Heart right ventricle (tissue), 16 donors: Measurements from ENCODE around the gene COQ9. TPM values are rescaled to one million over a fixed set of nuclear protein-coding genes. Genes with fewer than 3 reads are reported as not detected.
A peak's percentile ranks its signal among the peaks of the same experiment; 100 is the strongest.

Source experiments
- ATAC-seq, 8 donors: fragments of 200-7000 bp; cut with Tn5 transposase; one replicate each; pipeline ENCODE4 v1.9.1; 2020; ENCODE audit warnings: mild to moderate bottlenecking in 8 of 8, moderate library complexity in 8 of 8, moderate number of reproducible peaks in 1 of 8
- DNase-seq, 2 donors: peaks; one replicate each; pipeline ENCODE4 v3.0.0-alpha.2; 2020
- H3K27ac ChIP-seq, 10 donors: fragments of 200-600 bp; sonication (generic) in 2 of 10; one replicate each; pipeline versions ENCODE4 v1.5.0 to v1.8.0; 2020 to 2022; ENCODE audit warnings: mild to moderate bottlenecking in 3 of 10
- H3K27me3 ChIP-seq, 7 donors: fragments of 200-600 bp; one replicate each; pipeline ENCODE4 v1.8.0; 2021 to 2022; ENCODE audit warnings: mild to moderate bottlenecking in 2 of 7
- H3K36me3 ChIP-seq, 9 donors: fragments of 200-600 bp; sonication (generic) in 1 of 9; one replicate each; pipeline versions ENCODE4 v1.5.0 to v1.8.0; 2020 to 2022; ENCODE audit warnings: mild to moderate bottlenecking in 2 of 9
- H3K4me1 ChIP-seq, 9 donors: fragments of 200-600 bp; sonication (generic) in 1 of 9; one replicate each; pipeline versions ENCODE4 v1.5.0 to v1.8.0; 2020 to 2022; ENCODE audit warnings: mild to moderate bottlenecking in 4 of 9
- H3K4me3 ChIP-seq, 10 donors: fragments of 200-600 bp; sonication (generic) in 2 of 10; one replicate each; pipeline versions ENCODE4 v1.5.0 to v1.8.0; 2020 to 2022; ENCODE audit warnings: mild to moderate bottlenecking in 7 of 10, moderate library complexity in 2 of 10
- H3K9me3 ChIP-seq, 11 donors: fragments of 200-600 bp in 10 of 11; sonication (generic) in 2 of 11; one replicate each; pipeline versions ENCODE4 v1.5.0 to v1.8.0; 2013 to 2022; ENCODE audit warnings: mild to moderate bottlenecking in 2 of 11, control low read depth in 1 of 11, moderate library complexity in 1 of 11
- CTCF ChIP-seq, 9 donors: fragments of 200-600 bp; sonication (generic) in 2 of 9; IDR thresholded peaks; one replicate each; pipeline versions ENCODE4 v1.5.0 to v1.8.0; 2021 to 2022; ENCODE audit warnings: antibody characterized with exemption in 9 of 9, mild to moderate bottlenecking in 5 of 9, moderate library complexity in 1 of 9
- WGBS, 2 donors: extraction: QIAGEN DNeasy Blood & Tissue Kit; methylation state at CpG; one replicate each; pipeline ENCODE4 v1.1.7; 2013; ENCODE audit warnings: inconsistent platforms in 1 of 2; 5-methylcytosine and 5-hydroxymethylcytosine counted together
- intact Hi-C, 10 donors: fragments of 100-400 bp; cut with DNase I; formaldehyde crosslinking; loops; one replicate each; pipeline versions ENCODE4 v1.11.1 to v1.14.2; 2022
- polyA plus RNA-seq, 2 donors: library from polyadenylated mRNA; stranded (reverse); fragments of 200-250 nt; gene quantifications; one replicate each; pipeline ENCODE4 v1.2.3, GENCODE V29; 2013
- total RNA-seq, 10 donors: library from RNA; stranded (reverse); fragmentation: NEBNext Ultra II Directional in 3 of 10; extraction: Animal tissue kit (Norgen Biotek cat#: 25700) in 3 of 10; gene quantifications; one replicate each; pipeline versions ENCODE4 v1.2.1 to v1.2.4, GENCODE V29; 2021 to 2023
- donor health status: Arrhythmogenic right ventricular cardiomyopathy.
- donor health status: ischemic (EF 13 %, LVEDD 7.1; RV severe dilation, severe dysfunction).
- donor health status: healthy with polysubstance abuse.
- donor health status: DM: no; HTN: yes; CAD: no.
- donor health status: DM: no; HTN: no; CAD: no.
- donor health status: ischemic (EF 25% LVEDD 6.9; RV normal size, moderate dysfunction).
- donor health status: ischemic (EF 25% LVEDD 5.7; RV mildly dilated, moderate dysfunction).
- donor health status: healthy.
- donor health status: DM: yes; HTN: yes; CAD: no.
- donor health status: Ischemic cardiomyopathy.
- donor health status: ischemic (EF 35%, LVEDD 5.7; RV mildly dilated, moderate dysfunction).
- donor health status: nonischemic (EF 11% LVEDD 7.7; RV severe dilation, severe dysfunction).
- donor health status: DM: yes; HTN: yes; CAD: no.
- donor health status: PGD.
- donor health status: ischemic (EF 29% LVEDD 5.4; RV normal size, mild dysfunction).
- donor health status: nonischemic (EF 23%, LVEDD 6.1; RV moderate dilation, normal function).

COQ9 gene
- total and polyA plus RNA-seq, 12 donors: 135 to 475 (median 207) TPM

DNA sequence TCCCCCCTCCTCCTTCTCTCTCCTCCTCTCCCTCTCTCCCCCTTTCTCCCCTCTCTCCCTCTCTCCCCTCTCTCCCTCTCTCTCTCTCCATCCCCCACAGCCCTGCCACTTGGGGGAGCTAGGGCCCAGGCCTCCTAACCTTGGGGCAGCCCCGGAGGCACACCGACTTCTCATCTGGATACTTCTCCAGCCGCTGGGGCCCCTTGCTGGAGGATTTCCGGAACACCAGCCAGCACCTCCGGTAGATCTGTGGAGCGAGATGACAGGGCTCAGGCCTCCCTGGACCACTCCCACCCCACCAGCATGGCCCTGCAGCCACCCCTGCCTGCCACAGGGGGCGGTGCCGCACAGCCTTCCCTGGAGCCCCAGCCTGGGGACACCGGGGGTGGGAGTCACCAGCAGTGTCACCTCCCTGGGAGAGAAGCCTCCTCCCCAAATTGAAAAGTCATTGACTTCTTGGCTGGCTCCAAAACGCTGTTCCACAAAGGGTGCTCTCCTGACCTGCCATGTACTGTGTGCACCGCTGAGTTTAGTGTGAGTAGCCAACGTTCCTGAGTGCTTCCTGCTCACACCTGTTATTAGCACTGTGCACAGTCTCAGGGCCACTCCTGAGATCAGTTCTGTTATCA lies 28.5 kb downstream of the COQ9 start:
- no peak for DNase-seq
- no peak overlapping the region for H3K4me3 ChIP-seq
- H3K4me1 ChIP-seq: peaks cover 19 to 65% (median 49%) of the 10 kb centered on the region in 9 donors
- 16 to 20% methylated on average over 12 of the region's 12 CpGs for WGBS, 2 donors
- peak overlapping the region in 1 of 10 donors; percentile 36 for H3K27ac ChIP-seq
- ATAC-seq: peak in 6 of 8 donors; percentile 24 to 55 (median 36)
- H3K36me3 ChIP-seq: peaks cover 0 to 46% (median 26%) of the 10 kb centered on the region in 9 donors
- H3K27me3 ChIP-seq: peaks cover 0 to 11% (median 0%) of the 10 kb centered on the region in 7 donors
- H3K9me3 ChIP-seq: no peaks in the 10 kb centered on the region
- peak; percentile 35 to 77 (median 61) for TF ChIP-seq CTCF (IDR thresholded peaks at IDR 0.05)
- intact Hi-C loops: loop anchor here in 4 of 10 donors (5.0 kb wide), 1 partner anchor 41 kb away; no protein-coding TSS in a partner anchor

- H3K9me3 ChIP-seq: no peaks in the 10 kb centered on the region
- TF ChIP-seq CTCF (IDR thresholded peaks at IDR 0.05): no peak
- no peak overlapping the region for H3K4me3 ChIP-seq
- DNase-seq (no peak), ATAC-seq (no peak)
- peaks cover 0 to 37% (median 22%) of the 10 kb centered on the region in 9 donors for H3K36me3 ChIP-seq
- WGBS, 2 donors: 84 to 93% methylated on average over 6 of the region's 6 CpGs
- peaks cover 16 to 62% (median 43%) of the 10 kb centered on the region in 9 donors for H3K4me1 ChIP-seq
- intact Hi-C loops: loop anchor here in 4 of 10 donors (5.0 kb wide), 1 partner anchor 41 kb away; no protein-coding TSS in a partner anchor
- H3K27me3 ChIP-seq: peaks cover 0 to 11% (median 0%) of the 10 kb centered on the region in 7 donors
- peak overlapping the region in 1 of 10 donors; percentile 36 for H3K27ac ChIP-seq
Measured at GRCh38 chr16:57476546-57477410, 29.5 kb downstream of the COQ9 start.

GRCh38 chr16:57477531-57478202 lies 30.4 kb downstream of the COQ9 start:
- no peak for TF ChIP-seq CTCF (IDR thresholded peaks at IDR 0.05)
- WGBS, 2 donors: 71 to 78% methylated on average over 9 of the region's 9 CpGs
- Histone ChIP-seq H3K36me3 (peaks cover 0 to 28% (median 14%) of the 10 kb centered on the region in 9 donors), H3K4me1 (peaks cover 16 to 56% (median 39%) of the 10 kb centered on the region in 9 donors), H3K4me3 (no peak overlapping the region), H3K27me3 (peaks cover 0 to 11% (median 0%) of the 10 kb centered on the region in 7 donors), H3K27ac (peak overlapping the region in 1 of 10 donors; percentile 75), H3K9me3 (no peaks in the 10 kb centered on the region)
- DNase-seq: no peak
- intact Hi-C loops: loop anchor here in 4 of 10 donors (5.0 kb wide), 1 partner anchor 40 kb away; no protein-coding TSS in a partner anchor
- no peak for ATAC-seq
